Measurements from ENCODE around the gene OGFR. TPM values are rescaled to one million over a fixed set of nuclear protein-coding genes. Genes with fewer than 3 reads are reported as not detected.

The OGFR gene
- total RNA-seq, 1 donor from 2014 or later: 74.6 TPM

- Mint-ChIP-seq H3K27ac (peak overlapping the region; percentile 24), H3K36me3 (ENCODE audit: low read depth) (peaks cover 22% of the 10 kb centered on the region), H3K27me3 (peaks cover 23% of the 10 kb centered on the region), H3K4me3 (no peak overlapping the region), H3K9me3 (no peaks in the 10 kb centered on the region), H3K4me1 (peaks cover 16% of the 10 kb centered on the region)
- ATAC-seq (ENCODE audit: low read depth) (no peak), DNase-seq (no peak)
- ChIA-PET POLR2A (interaction anchor here (0.9 to 1.7 kb wide), 4 partner anchors 10 to 408 kb away, joined by 3 to 9 read pairs (median 6); partner anchors contain the start of gene CABLES2), CTCF (no interaction called here)
- no peak for TF ChIP-seq CTCF (IDR thresholded peaks at IDR 0.05)
- intact Hi-C loops (cut with micrococcal nuclease): no loop called here
Measured at GRCh38 chr20:62815066-62815991, 10.7 kb downstream of the OGFR start.

- peaks cover 13% of the 10 kb centered on the region for H3K36me3 Mint-ChIP-seq (ENCODE audit: low read depth)
- peaks cover 23% of the 10 kb centered on the region for H3K27me3 Mint-ChIP-seq
- peak overlapping the region; percentile 64 for H3K4me3 Mint-ChIP-seq
- no peak overlapping the region for H3K27ac Mint-ChIP-seq
- ATAC-seq (ENCODE audit: low read depth) (peak; percentile 26), DNase-seq (no peak)
- ChIA-PET CTCF (no interaction called here), POLR2A (interaction anchor here (0.7 to 1.7 kb wide), 4 partner anchors 9 to 165 kb away, joined by 4 to 9 read pairs (median 4); no protein-coding TSS in a partner anchor)
- intact Hi-C loops (cut with micrococcal nuclease): no loop called here
- no peak for TF ChIP-seq CTCF (IDR thresholded peaks at IDR 0.05)
- peaks cover 16% of the 10 kb centered on the region for H3K4me1 Mint-ChIP-seq
- H3K9me3 Mint-ChIP-seq: no peaks in the 10 kb centered on the region
Measured at GRCh38 chr20:62816031-62816883, 11.6 kb downstream of the OGFR start.

- Mint-ChIP-seq H3K9me3 (no peaks in the 10 kb centered on the region), H3K36me3 (ENCODE audit: low read depth) (peaks cover 7% of the 10 kb centered on the region), H3K27ac (no peak within 1 kb of the TSS), H3K4me1 (peaks cover 16% of the 10 kb centered on the region), H3K27me3 (peaks cover 23% of the 10 kb centered on the region), H3K4me3 (peak within 1 kb of the TSS; percentile 64)
- ATAC-seq (ENCODE audit: low read depth) (peak; percentile 45), DNase-seq (no peak)
- ChIA-PET CTCF (no interaction called here), POLR2A (interaction anchor here (0.7 to 1.7 kb wide), 4 partner anchors 9 to 166 kb away, joined by 4 to 9 read pairs (median 4); no protein-coding TSS in a partner anchor)
- intact Hi-C loops (cut with micrococcal nuclease): no loop called here
- TF ChIP-seq CTCF (IDR thresholded peaks at IDR 0.05): no peak
Measured at GRCh38 chr20:62816884-62817873, 12.5 kb downstream of the OGFR start, which contains the start of gene COL9A3. TSS of gene COL9A3 (plus strand) at chr20:62817050. CDS start at chr20:62817065, 15 bp downstream.

- Mint-ChIP-seq H3K4me1 (peaks cover 20% of the 10 kb centered on the region), H3K27me3 (peaks cover 23% of the 10 kb centered on the region), H3K9me3 (no peaks in the 10 kb centered on the region), H3K4me3 (no peak overlapping the region), H3K27ac (no peak overlapping the region), H3K36me3 (ENCODE audit: low read depth) (no peaks in the 10 kb centered on the region)
- TF ChIP-seq CTCF (IDR thresholded peaks at IDR 0.05): no peak
- no peak for DNase-seq
- ATAC-seq (ENCODE audit: low read depth): no peak
- intact Hi-C loops (cut with micrococcal nuclease): loop anchor here (1.0 kb wide), 1 partner anchor 10 kb away; no protein-coding TSS in a partner anchor
- ChIA-PET CTCF (no interaction called here), POLR2A (no interaction called here)
Measured at GRCh38 chr20:62817975-62818591, 13.4 kb downstream of the OGFR start.

Data from activated B cell treated with CpG ODN at 0.5 μM for 24 hours (primary cell).